Neural progenitor cell (in vitro differentiated cells): ENCODE data around the gene TLK2.

ENCODE experiments used
- CTCF ChIP-seq: fragments of 200-600 bp; sonication (generic); IDR thresholded peaks from 2 replicates; pipeline ENCODE4 v1.5.1; 2017; ENCODE audit warnings: antibody characterized with exemption, mild to moderate bottlenecking
- EZH2 ChIP-seq: fragments of 200-600 bp; sonication (generic); IDR thresholded peaks from 2 replicates; pipeline ENCODE4 v1.6.1; 2017; ENCODE audit warnings: antibody characterized with exemption, mild to moderate bottlenecking, moderate library complexity

- TF ChIP-seq CTCF: no peak
- no peak for TF ChIP-seq EZH2
Measured at GRCh38 chr17:62657690-62658089, 179.1 kb downstream of the TLK2 start.
